HFF-Myc (cell line): Measurements from ENCODE around the gene SIKE1.

Source experiments
- DNase-seq: peaks from one replicate; pipeline ENCODE4 v3.0.0-alpha.2; 2011; ENCODE audit warnings: low read depth; ENCODE audit errors: extremely low read depth
- H3K4me3 ChIP-seq: replicated peaks from 2 replicates; pipeline ENCODE4 v1.5.1; 2011; ENCODE audit warnings: low read depth, mild to moderate bottlenecking, control low read depth, low read length
- CTCF ChIP-seq: IDR thresholded peaks from 2 replicates; pipeline ENCODE4 v1.5.1; 2012; ENCODE audit warnings: mild to moderate bottlenecking, low read depth, low read length, control low read depth; ENCODE audit errors: missing control alignments

SIKE1 gene

GRCh38 chr1:114740331-114740730, 40.2 kb downstream of the SIKE1 start:
- no peak for DNase-seq
- TF ChIP-seq CTCF = no peak
- H3K4me3 ChIP-seq = no peak overlapping the region

GRCh38 chr1:114737314-114737849, 43.1 kb downstream of the SIKE1 start:
- no peak for DNase-seq
- H3K4me3 ChIP-seq = no peak overlapping the region
- no peak for TF ChIP-seq CTCF

- no peak for TF ChIP-seq CTCF
- no peak overlapping the region for H3K4me3 ChIP-seq
- DNase-seq = no peak
These were observed 45.0 kb downstream of the SIKE1 start for GRCh38 chr1:114735479-114735878.

- no peak for DNase-seq
- no peak for TF ChIP-seq CTCF
- H3K4me3 ChIP-seq = no peak overlapping the region
These were observed 50.7 kb downstream of the SIKE1 start for GRCh38 chr1:114729782-114730181.

GRCh38 chr1:114728553-114728952, 51.9 kb downstream of the SIKE1 start:
- no peak for DNase-seq
- H3K4me3 ChIP-seq = no peak overlapping the region
- no peak for TF ChIP-seq CTCF

GRCh38 chr1:114725230-114725629, 55.3 kb downstream of the SIKE1 start:
- DNase-seq = no peak
- no peak overlapping the region for H3K4me3 ChIP-seq
- TF ChIP-seq CTCF = no peak

GRCh38 chr1:114723915-114724314, 56.6 kb downstream of the SIKE1 start:
- no peak for DNase-seq
- H3K4me3 ChIP-seq = no peak overlapping the region
- TF ChIP-seq CTCF = no peak
